Uterus (tissue), 2 donors: ENCODE results near the gene STX12.

Source experiments
- CTCF ChIP-seq, 4 experiments: fragments of 200-600 bp in 2 of 4; fragments of 450-650 bp in 2 of 4; sonication (generic) in 2 of 4; IDR thresholded peaks; one replicate each; pipeline ENCODE4 v1.5.1; 2016 to 2019; ENCODE audit warnings: antibody characterized with exemption in 4 of 4, mild to moderate bottlenecking in 2 of 4, moderate library complexity in 1 of 4
- POLR2A ChIP-seq, 2 donors: fragments of 450-650 bp; IDR thresholded peaks; one replicate each; pipeline ENCODE4 v1.6.1; 2016; ENCODE audit warnings: antibody characterized with exemption in 2 of 2, mild to moderate bottlenecking in 1 of 2, moderate library complexity in 1 of 2

DNA sequence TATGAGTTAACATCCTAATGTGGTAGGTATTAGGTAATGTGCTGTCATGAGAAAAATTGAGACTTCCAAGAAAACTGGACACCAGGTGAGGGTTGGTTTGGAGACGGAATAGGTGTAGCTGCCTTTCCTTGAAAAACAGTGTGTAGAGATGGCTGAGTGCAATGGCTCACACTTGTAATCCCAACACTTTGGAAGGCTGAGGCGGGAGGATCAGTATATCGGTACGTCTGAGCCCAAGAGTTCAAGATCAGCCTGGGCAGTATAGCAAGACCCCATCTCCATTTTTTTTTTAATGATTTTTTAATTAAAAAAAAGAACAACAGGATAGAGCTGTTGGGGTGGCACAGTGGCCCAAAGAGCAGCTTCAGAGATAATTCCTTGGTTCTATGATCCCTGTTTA, 50.8 kb downstream of the STX12 start:
- TF ChIP-seq CTCF (IDR thresholded peaks at IDR 0.05): no peak
- TF ChIP-seq POLR2A (IDR thresholded peaks at IDR 0.05): no peak
